Measurements from ENCODE around the gene ETV6.
"Not testable (repeated sequence)": the region's sequence is repeated elsewhere in the genome, so short reads cannot be mapped to it uniquely, and the experiment has no call there.

The ETV6 gene

DNA sequence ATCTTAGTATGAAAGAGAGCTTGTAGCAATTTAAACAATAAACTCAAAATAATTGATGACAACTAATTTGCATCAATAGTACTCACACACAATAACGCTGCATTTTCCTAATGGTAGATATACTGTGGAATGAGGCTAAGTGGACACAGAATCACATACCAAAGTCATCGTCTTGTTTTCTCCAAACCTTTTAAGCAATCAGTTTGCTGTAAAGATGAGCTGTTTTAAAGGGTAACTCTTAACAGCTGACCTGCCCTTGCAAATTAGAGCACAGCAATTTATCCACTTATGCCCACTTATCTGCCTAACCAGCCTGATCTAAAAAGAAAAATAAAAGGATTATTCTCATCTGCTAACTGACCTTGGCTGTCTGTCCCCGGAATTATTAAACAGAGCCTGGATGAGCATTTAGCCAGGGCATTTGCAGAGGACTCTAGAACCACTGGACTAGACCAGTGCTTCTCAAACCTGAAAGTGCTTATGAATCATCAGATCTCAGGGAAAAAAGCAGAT is 247.0 kb downstream of the ETV6 start:
- DNase-seq: no peak

DNA sequence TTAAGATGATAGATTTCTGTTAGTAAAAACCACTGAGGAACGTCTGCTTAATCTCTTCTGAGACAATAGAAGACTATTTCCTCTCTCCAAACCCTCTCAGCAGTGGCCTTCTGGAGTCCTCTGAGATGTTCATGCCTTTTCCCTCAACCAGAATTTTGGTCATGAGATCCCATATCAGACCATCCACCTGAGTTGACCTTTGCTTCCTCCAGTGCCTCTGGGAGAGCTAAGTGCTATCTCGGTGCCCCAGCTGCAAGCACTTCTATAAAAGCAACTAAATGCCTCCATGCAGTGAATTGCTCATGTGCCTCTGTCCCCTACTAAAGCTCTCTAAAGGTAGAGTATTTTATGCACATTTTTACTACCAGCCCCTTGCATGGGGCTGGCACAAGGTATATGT is 248.4 kb downstream of the ETV6 start:
- no peak for DNase-seq

DNA sequence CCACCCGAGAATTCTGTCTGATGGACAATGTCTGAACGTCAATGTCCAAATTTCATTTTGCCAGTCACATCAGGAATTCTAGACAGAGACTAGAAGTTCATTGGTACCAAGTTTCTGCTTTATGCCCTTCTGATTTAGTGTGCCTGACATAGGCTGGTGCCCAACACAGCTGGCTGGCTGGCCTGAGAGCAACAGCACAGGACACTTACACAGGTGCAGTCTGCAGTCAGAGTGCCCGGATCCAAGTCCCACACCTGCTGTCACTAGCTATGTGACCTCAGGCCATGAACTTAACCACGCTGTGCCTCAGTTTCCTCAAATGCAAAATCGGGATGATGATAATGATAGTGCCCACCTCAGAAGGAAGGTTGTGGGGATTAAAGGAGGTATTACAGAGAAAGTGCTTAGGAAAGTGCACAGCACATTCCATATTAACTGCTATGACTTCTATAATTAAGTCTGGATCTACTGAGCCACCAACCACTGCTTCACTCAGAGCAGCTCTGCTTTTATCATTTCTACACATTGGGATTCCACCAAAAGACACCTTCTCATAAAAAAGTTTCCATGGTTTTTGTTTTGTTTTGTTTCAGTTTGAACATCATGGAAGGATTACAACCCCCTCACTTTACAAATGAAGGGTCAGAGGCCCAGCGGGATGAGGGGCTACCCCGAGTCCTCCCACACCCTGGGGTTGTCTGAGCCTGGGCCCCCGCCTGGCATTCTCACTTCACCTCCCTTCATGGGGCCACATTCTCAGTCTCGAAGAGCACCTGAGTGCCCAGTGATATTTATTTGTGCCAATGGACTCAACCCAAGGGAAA is 252.4 kb downstream of the ETV6 start:
- DNase-seq: no peak

DNA sequence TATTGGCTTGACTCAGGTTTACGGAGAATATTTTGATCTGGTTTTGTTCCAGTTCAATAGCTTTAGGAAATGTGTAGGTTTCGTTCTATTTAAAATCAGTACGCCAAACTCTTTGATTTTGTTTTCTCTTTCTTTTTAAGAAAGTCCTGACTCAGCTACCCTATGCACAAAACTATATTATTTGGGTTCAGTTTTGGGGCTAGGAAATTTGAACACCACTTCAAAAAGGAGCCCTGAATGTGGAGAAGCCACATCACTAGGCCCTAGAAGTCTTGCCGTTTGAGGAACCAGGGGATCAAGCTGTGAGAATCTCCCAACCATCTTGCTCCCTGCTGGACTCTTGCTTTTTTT is 253.0 kb downstream of the ETV6 start:
- DNase-seq: peak; percentile 7

DNA sequence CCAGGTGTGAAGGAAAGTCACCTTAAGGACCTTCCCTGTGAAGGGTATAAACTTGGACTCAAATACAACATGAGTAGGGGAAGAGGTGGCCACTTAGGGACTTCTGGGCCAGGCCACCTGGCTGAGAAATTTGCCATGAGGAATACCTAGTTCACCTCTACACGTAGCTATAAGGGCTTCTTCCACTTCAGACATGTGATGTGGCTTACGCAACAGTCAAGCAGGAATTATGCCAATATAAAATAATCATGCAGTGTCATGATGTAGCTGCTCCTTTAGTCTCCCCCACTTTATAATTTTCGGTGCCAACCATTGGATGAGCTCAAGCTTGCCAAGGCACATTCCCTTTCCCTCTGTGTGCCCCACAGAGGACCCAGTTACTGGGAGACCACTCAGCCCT is 254.7 kb downstream of the ETV6 start:
- no peak for DNase-seq

DNA sequence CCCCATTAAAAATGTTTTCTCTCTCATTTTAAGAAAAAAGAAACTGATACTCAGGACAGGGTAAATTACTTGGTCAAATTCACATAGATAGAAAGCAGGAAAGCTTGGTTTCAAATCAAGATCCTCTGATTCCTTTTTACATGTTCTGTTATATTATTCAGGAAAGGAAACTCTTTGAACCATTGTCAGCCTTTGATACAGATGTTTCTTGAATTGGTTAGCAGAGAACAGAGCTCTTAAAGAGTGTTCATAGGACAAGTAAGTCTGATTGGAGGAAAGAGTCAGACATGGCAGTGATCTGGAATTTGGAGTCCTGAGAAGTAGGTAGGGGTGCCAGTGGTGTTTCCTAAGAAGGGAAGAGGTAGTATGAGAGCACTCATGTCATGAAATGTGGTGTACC is 256.1 kb downstream of the ETV6 start:
- no peak for DNase-seq

DNA sequence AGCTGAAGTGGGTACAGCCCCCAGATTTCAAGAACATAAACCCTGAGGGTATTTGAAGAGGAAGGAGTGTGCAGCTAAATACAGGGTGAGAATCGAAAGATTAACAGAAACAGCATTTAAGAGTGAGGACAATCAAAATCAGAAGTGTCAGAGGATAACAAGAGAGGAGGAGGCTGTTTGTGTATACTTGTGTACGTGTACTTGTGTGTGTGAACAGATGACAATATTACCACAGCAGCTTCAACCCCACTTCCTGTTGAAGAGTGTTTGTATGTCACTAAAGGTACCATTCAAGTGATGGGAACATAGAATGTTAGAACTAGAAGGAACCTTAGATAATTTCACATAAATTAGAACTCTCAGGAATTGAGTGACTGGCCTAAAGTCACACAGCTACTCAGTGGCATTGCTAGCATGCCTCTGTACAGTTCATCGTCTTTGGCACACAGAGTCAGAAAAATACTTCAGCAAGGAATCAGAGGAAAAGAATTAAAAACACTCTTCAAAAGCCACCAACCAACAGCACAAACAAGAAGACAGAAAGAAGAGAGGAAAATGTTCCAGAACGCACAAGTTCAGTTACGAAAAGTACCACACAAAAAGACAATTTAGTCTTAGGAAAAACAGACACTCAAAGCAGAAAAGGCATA is 256.9 kb downstream of the ETV6 start:
- no peak for DNase-seq

DNA sequence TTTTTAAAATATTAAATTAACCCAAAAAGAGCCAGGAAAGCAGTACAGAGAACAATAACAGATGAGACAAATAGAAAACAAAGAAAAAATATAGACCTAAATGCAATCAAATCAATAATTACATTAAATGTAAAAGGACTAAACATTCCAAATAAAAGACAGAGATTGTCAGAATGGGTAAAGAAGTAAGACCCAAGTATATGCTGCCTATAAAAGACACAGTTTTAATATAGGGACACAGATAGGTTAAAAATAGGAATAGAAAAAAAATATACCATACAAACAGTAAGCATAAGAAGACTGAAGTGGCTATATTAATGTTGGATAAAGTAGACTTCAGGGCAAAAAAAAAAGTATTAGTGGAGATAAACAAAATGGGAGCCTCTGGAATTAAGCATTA is 258.2 kb downstream of the ETV6 start:
- DNase-seq: no peak

DNA sequence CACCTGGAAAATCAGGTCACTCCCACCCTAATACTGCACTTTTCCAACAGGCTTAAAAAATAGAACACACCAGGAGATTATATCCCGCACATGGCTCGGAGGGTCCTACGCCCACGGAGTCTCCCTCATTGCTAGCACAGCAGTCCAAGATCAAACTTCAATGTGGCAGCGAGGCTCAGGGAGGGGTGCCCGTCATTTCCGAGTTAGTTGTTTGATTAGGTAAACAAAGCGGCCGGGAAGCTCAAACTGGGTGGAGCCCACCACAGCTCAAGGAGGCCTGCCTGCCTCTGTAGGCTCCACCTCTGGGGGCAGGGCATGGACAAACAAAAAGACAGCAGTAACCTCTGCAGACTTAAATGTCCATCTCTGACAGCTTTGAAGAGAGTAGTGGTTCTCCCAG is 259.9 kb downstream of the ETV6 start:
- DNase-seq: not testable (repeated sequence)

DNA sequence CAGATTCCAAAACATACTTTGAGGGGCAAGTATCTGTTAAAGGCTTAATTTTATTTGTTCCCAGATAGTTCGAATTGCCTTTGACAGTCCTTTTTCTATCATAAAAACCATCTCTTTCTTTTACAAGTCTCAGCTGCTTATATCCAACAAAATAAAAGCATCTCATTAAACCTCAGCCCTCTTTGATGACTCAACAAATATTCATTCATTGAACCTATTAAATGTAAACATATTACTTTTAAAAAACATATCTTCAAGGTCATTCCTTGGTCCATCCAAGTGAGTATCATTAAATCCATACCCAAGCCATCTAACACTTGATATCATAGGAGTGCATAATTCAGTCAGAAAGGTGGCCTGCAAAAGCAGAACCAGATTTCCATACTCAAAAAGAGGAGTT is 266.6 kb downstream of the ETV6 start:
- no peak for DNase-seq

DNA sequence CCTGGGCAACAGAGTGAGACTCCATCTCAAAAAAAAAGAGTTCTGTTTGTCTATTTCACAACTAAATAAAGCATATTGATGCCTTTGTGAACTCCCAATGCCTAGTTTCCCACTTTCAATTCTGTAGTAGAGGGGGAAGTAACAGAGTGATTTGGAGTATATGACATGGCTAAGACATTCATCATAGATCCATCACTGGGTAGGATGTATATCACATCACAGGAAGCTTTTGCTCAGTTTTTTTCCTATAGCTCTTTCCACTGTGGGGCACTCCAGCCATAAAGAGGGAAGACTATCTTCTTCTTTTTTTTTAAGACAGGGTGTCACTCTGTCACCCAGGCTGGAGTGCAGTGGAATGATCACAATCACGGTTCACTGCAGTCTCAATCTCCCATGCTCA is 267.3 kb downstream of the ETV6 start:
- no peak for DNase-seq

DNA sequence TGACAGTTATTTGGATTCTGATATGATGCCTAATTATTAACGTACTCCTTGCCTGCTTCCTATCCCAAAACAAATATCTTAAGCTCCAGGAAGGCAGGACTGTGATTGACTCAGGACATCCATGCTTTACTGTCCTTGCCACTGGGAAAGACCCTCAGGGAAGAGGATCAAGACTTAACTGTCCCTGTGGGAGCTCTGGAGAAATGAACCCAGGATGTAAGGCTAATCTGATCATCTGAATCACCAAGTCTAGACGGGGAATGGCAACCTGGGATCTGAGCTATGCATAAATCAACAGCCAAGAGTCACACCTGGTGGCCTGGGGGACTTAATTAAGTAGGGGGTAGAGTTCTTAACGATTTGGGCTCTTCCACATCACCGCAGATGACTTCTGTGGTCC is 268.0 kb downstream of the ETV6 start:
- DNase-seq: no peak

DNA sequence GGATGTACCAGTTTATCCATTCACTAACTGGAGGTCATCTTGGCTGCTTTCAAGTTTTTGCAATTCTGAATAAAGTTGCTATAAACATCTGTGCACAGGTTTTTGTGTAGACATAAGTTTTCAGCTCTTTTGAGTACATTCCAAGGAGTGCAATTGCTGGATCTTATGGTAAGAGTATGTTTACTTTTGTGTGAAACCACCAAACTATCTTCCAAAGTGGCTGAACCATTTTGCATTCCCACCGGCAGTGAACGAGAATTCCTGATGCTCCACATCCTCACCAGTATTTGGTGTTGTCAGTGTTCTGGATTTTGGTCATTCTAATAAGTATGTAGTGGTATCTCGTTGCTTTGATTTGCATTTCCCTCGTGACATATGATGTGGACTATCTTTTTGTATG is 270.8 kb downstream of the ETV6 start:
- DNase-seq: no peak

DNA sequence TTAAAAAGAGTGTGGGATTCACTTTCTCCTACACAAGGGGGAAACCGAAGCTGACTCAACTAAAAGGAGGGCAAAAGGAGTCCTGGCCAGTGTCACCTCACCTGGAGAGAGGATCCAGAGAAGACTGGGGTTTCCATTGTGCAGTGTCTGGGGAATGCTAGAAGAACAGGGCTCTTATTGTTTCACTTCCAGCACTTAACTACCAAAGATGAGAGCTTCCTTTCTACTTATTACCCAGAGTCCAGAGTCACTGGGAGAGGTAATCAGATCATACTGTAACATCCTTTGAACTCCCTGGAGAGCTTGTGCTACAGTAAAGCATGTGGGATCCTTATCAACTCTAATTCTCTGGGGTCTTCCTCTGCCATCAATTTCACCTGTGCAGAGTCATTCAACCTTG is 272.9 kb downstream of the ETV6 start:
- no peak for DNase-seq

DNA sequence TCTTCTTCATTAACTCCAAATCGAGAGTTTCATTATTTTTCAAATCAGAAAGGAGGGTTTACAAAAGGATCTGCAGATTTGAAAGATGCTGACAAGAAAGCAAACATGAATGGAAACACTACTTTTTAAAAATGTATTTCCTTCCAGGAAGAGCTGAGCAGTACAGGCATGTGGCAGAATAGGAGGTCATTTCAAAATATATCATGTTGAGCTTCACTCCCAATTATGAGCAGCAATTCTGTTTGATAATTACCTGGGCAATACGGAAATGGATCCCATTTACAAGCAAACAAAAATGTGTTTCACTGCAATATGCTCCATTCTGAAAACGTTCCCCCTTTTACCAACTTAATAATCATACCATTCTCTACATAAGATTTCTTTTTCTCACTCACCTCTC is 273.6 kb downstream of the ETV6 start:
- no peak for DNase-seq

DNA sequence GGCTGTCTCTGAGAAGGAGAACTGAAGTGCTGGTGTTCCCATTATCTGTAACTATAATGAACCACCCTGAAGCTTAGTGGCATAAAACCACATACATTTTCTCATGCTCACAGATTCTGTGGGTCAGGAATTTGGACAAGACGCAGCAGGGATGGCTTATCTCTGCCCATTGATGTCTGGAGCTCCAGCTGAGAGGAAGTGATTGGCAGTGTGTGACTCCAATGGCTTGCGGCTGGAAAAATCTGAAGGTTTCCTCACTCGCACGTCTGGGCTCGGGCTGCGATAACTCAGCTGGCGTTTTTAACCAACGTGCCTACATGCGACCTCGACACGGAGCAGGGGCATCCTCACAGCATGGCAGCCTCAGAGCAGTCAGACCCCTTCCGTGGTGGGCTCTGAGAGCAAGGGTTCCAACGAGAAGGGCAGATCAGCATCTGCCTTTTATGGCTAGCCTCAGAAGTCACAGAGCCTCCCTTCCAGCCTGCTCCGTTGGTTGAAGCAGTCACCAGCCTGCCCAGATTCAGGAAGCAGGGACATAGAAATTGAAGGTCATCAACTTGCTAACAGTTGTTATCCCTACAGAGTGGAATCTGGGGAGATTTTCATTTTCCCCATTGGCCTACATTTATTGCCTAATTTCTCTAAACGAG is 277.9 kb downstream of the ETV6 start:
- DNase-seq: no peak

DNA sequence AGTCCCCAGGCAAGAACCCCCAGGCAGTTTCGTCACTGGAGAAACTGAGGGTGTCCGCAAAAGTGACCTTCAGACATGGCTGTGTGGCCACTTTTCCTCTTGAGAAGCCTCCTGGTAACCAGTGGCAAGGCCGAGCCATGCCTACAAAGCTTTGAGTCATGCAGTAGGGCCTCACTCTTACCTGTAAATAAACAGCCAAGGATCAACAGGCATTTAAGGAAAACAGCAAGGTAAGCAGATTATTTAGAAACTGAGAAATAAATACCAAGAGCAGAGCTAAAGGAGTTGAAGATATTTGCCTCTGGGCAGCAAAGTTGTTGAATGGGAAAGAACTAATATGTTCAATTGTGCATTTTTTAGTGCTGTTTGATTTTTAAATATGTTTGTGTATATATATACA is 280.2 kb downstream of the ETV6 start:
- no peak for DNase-seq

DNA sequence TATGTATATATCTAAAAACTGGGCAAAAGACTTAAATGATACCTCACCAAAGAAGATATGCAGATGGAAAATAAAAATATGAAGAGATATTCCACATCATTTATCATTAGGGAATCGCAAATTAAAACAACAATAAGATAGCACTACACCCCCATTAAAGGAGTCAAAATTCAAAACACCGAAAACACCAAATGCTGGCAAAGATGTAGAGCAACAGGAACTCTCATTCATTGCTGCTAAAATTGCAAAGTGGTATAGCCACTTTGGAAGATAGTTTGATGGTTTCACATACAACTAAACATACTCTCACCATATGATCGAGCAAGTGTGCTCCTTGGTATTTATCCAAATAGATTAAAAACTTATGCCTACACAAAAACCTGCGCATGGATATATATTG is 289.7 kb downstream of the ETV6 start:
- DNase-seq: no peak

DNA sequence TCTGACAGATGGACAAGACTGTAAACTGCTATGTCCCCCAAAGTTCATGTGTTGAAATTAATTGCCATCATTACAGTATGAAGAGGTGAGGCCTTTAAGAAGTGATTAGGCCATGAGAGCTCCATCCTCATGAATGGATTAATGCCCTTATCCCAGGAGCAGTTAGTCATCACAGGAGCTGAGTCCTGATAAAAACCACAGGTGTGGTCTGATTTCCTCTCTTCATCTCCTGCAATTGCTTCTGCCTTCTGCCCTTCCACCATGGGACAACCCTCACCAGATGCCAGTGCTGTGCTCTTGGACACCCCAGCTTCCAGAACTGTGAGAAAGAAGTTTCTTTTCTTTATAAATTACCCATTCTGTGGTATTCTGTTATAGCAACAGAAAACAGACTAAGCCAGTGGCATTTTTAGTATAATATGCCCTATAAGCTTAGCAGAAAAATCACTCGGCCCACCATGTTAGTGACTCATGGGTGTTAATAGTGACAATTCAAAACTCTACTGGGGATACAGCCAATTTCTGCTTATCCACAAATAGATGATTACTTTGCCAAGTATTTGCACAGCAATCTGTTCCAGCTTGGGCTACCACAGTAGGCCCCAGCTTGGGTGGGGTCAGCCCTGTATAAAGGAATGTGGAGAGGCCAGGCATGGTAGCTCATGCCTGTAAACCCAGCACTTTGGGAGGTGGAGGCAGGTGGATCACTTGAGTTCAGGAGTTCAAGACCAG is 292.3 kb downstream of the ETV6 start:
- DNase-seq: no peak

DNA sequence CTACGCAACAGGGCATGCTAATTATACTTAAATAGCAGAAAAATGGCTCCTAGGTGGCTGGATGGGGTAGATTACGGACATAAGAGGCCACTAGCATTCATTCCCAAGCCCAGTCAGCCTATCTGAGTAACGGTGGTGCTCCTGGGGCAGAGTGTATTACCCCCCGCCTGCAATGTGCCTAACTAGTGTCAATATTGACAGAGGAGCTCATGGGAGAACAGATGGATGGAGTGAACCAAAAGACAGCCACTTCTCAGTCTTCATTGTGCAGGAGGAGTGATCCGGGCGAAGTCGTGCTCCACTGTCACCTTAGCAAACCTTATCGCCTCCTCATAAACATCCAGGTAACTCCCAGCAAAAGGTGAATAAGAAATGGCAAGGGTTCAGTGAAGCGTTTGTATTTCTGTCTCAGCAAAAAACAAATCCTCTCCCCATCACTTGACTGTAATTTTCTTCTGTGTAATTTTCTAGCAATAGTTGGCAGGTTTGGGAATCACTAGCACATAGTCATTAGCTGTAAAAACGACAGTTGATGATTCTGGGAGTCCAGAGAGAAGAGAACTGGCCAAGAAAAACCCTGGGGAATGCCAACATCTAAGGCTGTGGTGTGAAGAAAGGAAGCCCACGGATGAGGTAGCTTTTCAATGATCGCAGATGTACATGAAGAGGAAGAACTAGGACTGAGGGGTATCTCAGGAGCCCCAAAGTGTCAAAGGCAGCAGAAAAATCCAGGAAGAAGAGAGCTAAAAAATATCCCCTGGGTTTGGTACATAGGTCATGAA is 294.6 kb downstream of the ETV6 start:
- DNase-seq: no peak
